ENCODE results near the gene ATF1.
A peak's percentile ranks its signal among the peaks of the same experiment; 100 is the strongest.

ATF1 gene

DNA sequence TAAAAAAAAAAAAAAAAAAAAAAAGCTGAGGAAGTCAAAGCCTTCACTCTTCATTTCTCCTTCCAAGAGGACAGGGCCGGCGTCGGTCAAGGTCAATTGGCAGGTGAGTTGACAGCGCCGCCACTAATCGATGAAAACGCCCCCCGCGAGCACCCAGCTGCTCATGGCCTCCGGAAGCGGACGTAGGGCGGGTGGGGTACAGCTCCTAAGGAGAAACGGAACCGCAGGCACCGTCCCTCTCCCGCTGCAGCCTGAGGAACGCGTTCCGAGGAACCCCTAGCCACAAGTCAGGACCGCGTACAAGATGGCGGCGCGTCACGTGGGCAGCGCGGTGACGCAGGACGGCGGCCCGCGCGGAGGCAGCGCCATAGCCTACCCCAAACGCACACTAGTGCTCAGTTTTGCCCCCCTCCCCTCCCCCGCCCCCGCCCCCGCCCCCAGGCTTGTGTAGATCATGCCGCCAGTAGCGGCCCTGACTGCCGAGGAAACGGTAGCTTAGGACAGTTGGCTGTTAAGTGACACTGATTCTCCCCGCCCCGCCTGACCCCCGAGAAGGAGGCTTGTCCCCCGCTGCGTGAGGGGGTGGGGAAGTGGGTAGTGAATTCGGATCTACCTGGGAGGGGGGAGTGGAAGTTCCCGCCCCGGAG lies at the start of gene ATF1:
Gene ATF1 (plus strand): TSS at position 463 of the 647 bp plus-strand sequence. CDS start 16,045 bp downstream, outside the sequence.
- peak; percentile 96 for DNase-seq
- in situ Hi-C loops (cut with HindIII; ENCODE audit: low pct_ligation_motif_present, low pct_unique_long_range_greater_than_20kb, low sequenced_read_pairs), result no loop called here

DNA sequence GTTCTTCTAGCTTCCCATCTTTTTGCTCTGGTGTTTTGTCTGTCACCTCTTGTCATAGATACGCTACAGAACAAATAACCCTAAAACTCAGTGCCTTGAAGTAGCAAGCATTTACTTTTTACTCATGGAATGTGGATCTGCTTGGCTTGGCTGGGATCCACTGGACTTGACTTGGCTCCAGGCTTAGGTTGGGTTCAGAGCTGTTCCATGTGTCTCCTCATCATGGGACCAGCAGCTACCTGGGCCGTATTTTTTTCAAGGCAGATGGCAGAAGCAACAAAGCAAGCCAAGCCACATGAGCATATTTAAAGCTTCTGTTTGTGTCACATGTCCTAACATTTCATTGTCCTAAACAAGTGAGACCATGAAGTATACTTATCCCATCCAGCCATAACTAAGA lies 48.7 kb upstream of the ATF1 start:
- no peak for DNase-seq
- in situ Hi-C loops (cut with HindIII; ENCODE audit: low pct_ligation_motif_present, low pct_unique_long_range_greater_than_20kb, low sequenced_read_pairs), result no loop called here

DNA sequence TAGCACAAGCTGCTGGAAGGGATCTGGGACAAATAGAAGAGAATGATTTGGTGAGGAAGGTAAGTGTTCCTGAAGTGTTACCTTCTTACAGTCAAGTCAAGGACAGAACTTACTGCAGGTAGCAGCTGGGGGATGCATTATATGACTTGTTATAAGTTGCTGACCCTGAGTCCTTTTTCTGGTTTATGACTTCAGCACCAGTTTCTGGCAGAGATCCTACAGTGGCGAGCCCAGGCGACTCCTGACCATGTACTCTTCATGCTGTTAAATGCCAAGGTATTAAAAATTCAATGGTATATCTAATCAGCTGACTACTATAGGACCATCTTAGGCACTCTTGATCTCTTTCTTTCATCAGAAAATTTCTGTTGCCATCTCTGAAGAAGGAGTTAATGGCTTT lies 45.1 kb upstream of the ATF1 start:
- DNase-seq, result no peak
- in situ Hi-C loops (cut with HindIII; ENCODE audit: low pct_ligation_motif_present, low pct_unique_long_range_greater_than_20kb, low sequenced_read_pairs), result no loop called here

DNA sequence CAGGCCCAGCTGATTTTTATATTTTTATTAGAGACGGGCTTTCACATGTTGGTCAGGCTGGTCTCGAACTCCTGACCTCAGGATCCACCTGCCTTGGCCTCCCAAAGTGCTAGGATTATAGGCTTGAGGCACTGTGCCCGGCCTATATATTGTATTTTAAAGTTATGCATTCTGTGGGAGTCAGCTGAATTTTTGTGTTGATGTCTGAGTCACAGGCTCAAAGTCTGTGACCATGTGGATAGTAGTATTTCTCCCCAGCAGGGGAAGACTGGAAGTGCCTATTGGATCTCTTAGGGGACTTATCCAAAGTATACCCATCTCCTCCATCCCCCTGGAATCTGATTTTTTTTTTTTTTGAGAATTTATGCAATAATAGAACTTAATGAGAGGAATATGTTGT lies 43.8 kb upstream of the ATF1 start:
- no peak for DNase-seq
- in situ Hi-C loops (cut with HindIII; ENCODE audit: low pct_ligation_motif_present, low pct_unique_long_range_greater_than_20kb, low sequenced_read_pairs), result no loop called here

DNA sequence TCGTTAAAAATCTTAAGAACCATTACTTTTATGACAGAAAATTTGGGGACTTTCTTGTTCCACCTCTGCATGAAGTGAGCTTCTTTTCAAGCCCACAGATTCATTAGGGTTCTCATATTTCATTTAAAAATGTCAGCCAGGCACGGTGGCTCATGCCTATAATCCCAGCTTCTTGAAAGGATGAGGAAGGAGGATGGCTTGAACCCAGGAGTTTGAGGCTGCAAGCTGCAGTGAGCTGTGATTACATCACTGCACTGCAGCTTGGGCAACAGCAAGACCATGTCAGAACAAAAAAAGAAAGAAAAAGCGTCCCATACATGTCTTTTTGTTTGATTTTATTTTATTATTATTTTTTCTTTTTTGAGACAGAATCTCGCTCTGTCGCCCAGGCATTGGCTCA lies 43.4 kb upstream of the ATF1 start:
- in situ Hi-C loops (cut with HindIII; ENCODE audit: low pct_ligation_motif_present, low pct_unique_long_range_greater_than_20kb, low sequenced_read_pairs), result no loop called here
- no peak for DNase-seq

DNA sequence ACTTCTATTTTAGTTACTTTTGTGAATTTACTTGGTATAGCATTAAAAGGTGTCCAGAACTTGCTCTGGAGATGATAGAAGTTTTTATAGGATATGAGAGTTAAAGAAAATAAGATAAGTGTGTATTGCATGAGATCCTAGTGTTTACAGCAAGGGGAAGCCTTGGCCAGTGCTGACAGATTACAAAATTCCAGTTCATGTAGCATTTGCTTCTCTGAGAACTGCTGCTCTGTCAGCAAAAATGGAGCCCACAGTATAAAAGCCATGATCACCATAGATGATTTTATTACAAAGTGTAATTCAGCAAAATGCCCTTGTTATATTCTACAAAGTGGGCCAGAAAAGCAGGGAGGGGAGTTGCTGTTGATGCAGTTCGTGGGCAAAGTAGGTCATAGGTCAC lies 40.0 kb upstream of the ATF1 start:
- no peak for DNase-seq
- in situ Hi-C loops (cut with HindIII; ENCODE audit: low pct_ligation_motif_present, low pct_unique_long_range_greater_than_20kb, low sequenced_read_pairs), result no loop called here

DNA sequence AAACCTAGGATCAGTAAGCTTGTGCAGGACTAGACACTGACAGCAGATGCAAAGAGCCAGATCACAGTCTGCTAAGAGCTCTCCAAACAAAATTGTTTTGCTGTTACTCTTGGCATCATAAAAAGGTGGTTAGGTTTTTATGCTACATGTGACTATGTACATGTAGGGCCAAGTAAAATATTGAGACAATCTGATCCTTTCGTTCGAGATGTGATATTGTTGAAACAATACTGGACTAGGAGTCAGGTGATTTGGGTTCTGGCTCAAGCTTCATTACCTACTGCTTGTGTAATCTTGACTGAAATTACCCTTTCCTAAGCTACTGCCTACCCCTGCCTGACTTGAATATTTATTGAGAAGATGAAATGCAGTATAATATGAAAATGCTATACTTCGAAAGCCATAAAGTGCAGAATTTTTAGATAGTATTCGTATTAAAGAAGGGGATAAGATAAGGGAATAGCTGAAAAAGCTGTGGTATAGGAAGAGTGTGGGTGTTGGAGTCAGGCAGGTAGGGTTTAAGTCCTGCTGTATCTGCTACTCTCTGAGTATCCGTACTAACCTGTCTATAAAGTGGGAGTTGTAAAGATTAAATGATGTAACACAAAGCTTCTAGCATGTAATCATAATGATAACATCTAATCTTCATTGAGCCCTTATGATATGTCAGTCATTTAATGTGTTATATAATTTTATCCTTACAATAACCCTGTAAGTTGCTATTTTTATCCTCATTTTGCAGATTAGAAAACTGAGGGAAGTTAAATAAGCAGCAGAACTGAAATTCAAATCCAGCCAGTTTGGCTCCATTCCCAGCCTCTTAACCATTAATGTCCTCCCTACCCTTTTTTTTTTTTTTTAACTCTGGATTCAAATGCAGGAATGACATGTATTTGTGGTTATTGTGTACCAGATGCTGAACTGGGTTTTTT lies 38.6 kb upstream of the ATF1 start:
- in situ Hi-C loops (cut with HindIII; ENCODE audit: low pct_ligation_motif_present, low pct_unique_long_range_greater_than_20kb, low sequenced_read_pairs), result no loop called here
- no peak for DNase-seq

DNA sequence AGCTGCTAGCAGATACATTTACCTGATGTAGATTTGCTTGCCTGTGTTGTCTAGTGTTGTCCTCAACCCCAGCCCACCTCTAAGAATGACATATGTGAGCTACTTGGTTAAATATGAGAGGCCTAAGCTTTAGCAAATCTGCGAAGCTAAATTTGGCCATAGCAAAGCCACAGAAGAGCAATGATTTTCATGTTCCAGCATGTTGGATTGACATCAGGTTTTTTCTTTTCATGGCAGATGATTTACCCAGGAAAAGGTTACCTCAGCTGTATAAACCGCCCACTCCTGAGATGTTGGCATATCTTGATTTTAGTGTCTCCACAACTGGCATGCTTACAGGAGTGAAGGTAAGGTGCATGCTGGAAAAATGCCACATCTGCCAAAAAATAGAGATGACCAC lies 36.4 kb upstream of the ATF1 start:
- in situ Hi-C loops (cut with HindIII; ENCODE audit: low pct_ligation_motif_present, low pct_unique_long_range_greater_than_20kb, low sequenced_read_pairs), result no loop called here
- no peak for DNase-seq

DNA sequence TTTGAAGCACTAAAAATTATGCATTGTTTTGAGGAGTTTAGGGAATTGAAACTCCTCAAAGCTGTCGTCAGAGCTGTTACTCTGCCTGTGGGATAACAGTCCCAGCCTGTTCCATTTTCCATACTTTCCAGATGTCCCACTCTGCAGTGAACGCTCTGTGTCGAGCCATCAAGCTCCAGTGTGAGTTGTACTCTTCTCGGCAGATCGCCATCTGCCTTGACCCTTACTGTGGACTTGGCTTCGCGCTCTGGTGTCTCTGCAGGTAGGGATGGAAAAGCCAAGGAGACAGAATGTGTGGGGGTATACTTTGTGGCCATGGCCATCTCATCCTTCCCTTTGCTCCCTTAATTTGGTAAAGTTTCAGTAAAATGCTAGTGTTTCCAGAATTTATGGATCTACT lies 35.5 kb upstream of the ATF1 start:
- DNase-seq, result no peak
- in situ Hi-C loops (cut with HindIII; ENCODE audit: low pct_ligation_motif_present, low pct_unique_long_range_greater_than_20kb, low sequenced_read_pairs), result no loop called here

DNA sequence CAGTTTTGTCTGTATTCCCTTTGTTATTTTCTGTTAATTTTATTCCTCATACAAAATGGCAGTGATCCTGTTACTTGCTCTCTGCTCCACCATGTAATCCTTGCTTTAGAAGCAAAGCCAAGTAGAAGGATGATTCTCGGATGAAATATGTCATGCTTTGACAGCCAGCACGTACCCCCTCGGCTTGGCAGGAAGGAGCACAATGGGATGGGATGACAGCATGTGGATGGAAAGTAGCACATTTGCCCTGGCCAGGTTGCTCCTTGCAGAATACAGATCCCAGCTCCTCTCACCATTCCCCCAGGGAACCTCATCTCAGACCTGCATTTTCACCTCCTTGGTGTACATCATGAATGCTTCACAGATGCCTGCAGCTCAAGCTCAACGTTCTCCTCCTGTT lies 35.1 kb upstream of the ATF1 start:
- in situ Hi-C loops (cut with HindIII; ENCODE audit: low pct_ligation_motif_present, low pct_unique_long_range_greater_than_20kb, low sequenced_read_pairs), result no loop called here
- no peak for DNase-seq

DNA sequence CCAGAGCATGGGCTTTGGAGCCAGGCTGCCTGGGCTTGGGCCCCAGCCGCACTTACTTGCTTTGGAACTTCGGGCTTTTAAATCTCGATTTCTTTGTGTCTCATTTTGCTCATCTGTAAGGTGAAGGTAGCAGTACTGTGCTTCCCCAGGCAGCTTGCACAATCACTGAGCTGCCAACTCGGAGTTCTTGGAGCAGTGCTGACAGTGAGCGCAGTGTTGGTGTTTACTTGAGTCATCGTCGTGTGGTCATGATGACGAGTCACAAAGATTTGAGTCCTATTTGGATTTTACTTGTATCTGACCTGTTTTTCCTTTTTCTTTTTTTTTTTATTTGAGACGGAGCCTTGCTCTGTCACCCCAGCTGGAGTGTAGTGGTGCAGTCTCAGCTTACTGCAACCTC lies 31.3 kb upstream of the ATF1 start:
- DNase-seq, result no peak

DNA sequence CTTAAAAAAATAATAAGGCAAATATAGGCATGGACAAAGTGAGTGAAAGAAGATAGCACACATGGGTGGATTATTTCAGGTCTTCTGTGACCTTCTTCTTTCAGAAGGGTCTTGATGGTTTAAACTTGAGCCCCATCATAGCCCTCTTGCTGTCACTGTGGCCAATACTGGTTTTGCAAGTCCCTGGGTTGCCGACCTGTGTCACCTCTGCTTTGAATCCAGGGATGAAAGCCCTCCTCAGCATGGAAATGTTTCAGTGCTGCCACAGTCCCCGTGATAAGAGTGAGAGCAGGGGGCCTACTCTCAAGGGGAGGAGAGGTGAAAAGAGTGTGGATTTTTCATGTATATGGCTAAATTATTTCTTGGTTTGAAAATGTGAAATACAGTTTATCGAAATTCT lies 30.2 kb upstream of the ATF1 start:
- DNase-seq, result no peak
- in situ Hi-C loops (cut with HindIII; ENCODE audit: low pct_ligation_motif_present, low pct_unique_long_range_greater_than_20kb, low sequenced_read_pairs), result no loop called here

More for the DNA sequence above, 31.3 kb upstream of the ATF1 start:
- in situ Hi-C loops (cut with HindIII; ENCODE audit: low pct_ligation_motif_present, low pct_unique_long_range_greater_than_20kb, low sequenced_read_pairs), result no loop called here

DNA sequence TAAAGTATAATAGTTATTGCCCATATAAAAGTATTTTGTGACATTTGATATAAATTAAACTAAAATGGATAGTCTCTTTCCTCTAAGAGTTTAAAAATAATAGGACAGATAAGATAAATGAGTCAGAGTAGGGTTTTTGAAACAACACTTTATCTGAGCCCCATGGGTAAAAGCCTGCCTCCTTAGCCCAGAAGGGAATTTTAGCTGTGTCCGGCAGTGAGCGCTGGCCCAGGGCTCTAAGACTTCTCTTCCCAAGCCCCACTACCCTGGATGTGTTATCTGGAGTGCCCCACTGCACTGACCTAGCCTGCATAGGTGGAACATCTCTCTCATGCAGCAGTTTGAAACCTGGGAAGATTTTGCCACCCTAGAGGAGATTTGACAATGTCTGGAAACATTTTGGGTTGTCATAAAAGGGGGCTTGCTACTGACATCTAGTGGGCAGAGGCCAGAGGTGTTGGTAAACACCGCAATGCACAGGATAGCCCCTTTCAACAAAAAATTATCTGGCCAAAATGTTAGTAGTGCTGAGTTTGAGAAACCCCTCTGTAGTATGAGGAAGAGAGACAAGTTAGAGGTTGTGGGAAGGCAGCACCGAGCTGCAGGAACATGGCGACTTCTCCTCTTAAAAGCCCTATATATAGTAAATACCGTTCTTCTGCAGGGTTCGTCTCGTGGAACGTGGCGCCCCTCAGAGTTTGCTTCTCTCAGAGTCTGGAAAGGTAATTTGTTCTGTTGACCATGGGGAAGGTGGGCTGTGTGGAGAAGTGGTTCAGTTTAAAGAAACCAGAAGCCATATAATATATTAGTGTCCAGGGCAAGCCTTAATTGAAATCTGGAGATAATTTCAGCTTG lies 29.3 kb upstream of the ATF1 start:
- DNase-seq, result peak; percentile 49
- in situ Hi-C loops (cut with HindIII; ENCODE audit: low pct_ligation_motif_present, low pct_unique_long_range_greater_than_20kb, low sequenced_read_pairs), result no loop called here

DNA sequence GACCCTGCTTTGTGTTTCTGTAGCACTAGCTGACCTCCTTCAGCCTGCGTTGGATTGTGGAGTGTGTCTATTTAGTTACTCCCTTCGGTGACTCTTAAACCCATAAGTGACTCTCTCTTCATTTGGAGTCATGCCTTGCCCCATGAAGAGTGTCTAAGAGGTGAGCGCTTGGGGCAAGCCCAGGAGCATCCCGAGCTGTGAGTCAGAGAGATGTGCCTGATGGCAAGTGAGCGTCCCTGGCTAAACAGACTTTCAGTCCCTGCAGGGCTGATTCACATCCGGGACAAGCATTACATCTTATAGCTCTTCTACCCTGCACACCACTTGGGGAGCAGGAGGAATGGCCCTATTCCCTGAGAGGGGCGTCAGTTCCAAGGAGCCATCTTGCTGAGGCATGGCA lies 24.3 kb upstream of the ATF1 start:
- in situ Hi-C loops (cut with HindIII; ENCODE audit: low pct_ligation_motif_present, low pct_unique_long_range_greater_than_20kb, low sequenced_read_pairs), result no loop called here
- no peak for DNase-seq

DNA sequence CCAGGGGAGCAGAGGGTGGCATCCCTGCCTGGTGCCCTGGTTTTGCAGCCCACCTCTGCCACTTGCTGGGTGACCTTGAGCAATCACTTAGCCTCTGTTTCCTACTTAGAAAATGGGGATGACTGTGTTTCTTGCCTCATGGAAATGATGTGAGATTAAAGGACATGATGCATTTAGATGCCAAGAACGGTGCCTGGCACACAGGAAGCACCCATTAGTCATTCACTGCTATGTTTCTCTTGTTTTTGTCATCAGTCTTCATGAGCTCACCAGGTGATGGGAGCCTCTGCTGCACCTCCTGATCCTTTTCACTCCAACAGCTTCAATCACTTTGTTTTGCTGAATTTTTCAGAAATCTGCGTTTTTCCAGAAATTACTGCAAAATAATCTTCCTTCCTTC lies 23.6 kb upstream of the ATF1 start:
- DNase-seq, result no peak
- in situ Hi-C loops (cut with HindIII; ENCODE audit: low pct_ligation_motif_present, low pct_unique_long_range_greater_than_20kb, low sequenced_read_pairs), result no loop called here

DNA sequence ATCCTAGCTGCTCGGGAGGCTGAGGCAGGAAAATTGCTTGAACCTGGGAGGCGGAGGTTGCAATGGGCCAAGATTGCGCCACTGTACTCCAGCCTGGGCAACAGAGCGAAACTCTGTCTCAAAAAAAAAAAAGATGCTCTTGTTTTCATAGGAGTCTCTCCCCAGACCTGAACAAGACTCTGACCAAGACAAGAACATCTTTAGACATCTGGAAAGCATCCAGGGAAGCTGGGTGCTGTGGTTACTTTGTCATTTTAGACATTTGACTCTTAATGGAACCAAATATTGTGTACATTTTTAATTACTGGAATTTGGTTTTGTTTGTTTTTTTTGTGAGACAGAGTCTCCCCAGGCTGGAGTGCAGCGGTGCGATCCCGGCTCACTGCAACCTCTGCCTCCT lies 21.1 kb upstream of the ATF1 start:
- in situ Hi-C loops (cut with HindIII; ENCODE audit: low pct_ligation_motif_present, low pct_unique_long_range_greater_than_20kb, low sequenced_read_pairs), result no loop called here
- no peak for DNase-seq

DNA sequence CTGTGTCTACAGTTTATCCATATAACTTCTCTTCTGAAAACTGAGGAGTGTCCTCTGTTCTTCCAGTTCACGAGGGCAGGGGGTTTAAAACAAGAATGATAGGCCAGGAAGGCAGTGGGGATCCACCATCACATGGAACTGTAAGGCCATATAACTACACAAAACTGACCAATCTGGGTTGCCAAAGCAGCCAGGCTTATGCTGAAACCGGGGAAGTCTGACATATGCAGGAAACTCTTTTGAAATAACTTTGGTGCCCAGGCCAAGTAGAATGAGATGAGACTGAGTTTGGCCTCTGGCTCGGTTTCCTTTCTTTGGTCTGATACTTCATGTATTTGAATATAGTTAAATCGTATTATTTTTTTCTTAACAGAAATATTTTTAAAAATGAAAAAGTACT lies 18.0 kb upstream of the ATF1 start:
- no peak for DNase-seq
- in situ Hi-C loops (cut with HindIII; ENCODE audit: low pct_ligation_motif_present, low pct_unique_long_range_greater_than_20kb, low sequenced_read_pairs), result no loop called here

DNA sequence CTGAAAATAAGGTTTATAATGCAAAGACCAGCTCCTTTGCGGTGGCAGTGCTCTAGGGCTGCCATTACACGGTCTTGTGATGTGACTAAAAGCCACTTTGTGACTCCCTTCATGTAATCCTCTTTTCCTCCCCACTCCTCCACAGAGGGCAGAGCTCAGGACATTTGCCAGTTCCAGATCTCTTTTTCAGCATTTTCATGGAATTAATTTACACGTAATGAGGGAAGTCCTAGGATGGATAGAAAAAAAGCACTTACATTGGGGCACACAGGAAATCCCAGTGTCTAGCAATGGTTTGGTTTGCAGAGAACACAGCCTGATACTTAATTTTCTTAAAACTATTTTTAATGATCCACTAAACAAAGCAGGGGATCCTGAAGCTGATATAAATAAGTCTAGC lies 17.5 kb upstream of the ATF1 start:
- no peak for DNase-seq
- in situ Hi-C loops (cut with HindIII; ENCODE audit: low pct_ligation_motif_present, low pct_unique_long_range_greater_than_20kb, low sequenced_read_pairs), result no loop called here

DNA sequence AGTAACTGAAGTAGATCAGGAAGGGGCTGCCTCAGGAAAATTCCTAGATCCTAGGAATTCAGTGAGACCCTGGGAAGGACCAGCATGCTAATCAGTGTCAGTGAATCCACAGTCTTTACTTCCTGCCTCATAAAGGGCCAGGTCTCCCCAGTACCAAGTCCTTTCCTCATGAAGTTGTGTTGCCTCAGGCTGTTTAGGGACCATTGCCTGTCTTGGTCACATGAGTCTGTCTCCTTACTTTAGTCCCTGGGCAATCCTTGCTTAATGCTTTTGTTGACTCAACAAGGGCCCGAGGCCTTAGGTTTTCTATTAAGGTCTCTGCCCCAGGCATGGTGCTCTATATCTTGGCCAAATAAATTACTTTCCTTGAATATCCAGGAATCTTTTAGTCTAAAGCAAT lies 16.1 kb upstream of the ATF1 start:
- no peak for DNase-seq

More for the DNA sequence above, 16.1 kb upstream of the ATF1 start:
- in situ Hi-C loops (cut with HindIII; ENCODE audit: low pct_ligation_motif_present, low pct_unique_long_range_greater_than_20kb, low sequenced_read_pairs), result no loop called here
